ENCODE data around the gene PAIP2.
A peak's percentile ranks its signal among the peaks of the same experiment; 100 is the strongest.

PAIP2 gene

GRCh38 chr5:139388198-139388821 is 46.7 kb downstream of the PAIP2 start:
- H3K27me3 ChIP-seq (ENCODE audit: insufficient read depth, low read length), result no peaks in the 10 kb centered on the region
- peaks cover 86% of the 10 kb centered on the region for H3K4me1 ChIP-seq (ENCODE audit: insufficient read depth, low read length, severe bottlenecking)
- H4K20me1 ChIP-seq (ENCODE audit: insufficient read depth, low read length), result no peaks in the 10 kb centered on the region
- H3K9me2 ChIP-seq (ENCODE audit: low read depth, low read length), result no peaks in the 10 kb centered on the region
- peaks cover 34% of the 10 kb centered on the region for H3K36me3 ChIP-seq (ENCODE audit: insufficient read depth, low read length)
- no peaks in the 10 kb centered on the region; the same call in 1 of the 2 replicates for H3K79me2 ChIP-seq (ENCODE audit: insufficient read depth, low read length)
- peak overlapping the region; percentile 97 for H3K9ac ChIP-seq (ENCODE audit: low read length)
- no peaks in the 10 kb centered on the region; the same call in 1 of the 2 replicates for H3F3A ChIP-seq (ENCODE audit: insufficient read depth, low read length)
- H3K9me3 ChIP-seq (ENCODE audit: low read length), result no peaks in the 10 kb centered on the region
- peak overlapping the region; percentile 90 for H3K4me3 ChIP-seq (ENCODE audit: low read depth, low read length, poor library complexity, severe bottlenecking)
- TF ChIP-seq EZH2 (IDR thresholded peaks at IDR 0.05; ENCODE audit: borderline replicate concordance, low read length) (no peak), CTCF (IDR thresholded peaks at IDR 0.05; ENCODE audit: low read length) (no peak)
- H2AFZ ChIP-seq (ENCODE audit: low read length), result no peak overlapping the region
- H3K4me2 ChIP-seq (ENCODE audit: low read length), result peak overlapping the region; percentile 88
- H3K27ac ChIP-seq (ENCODE audit: low read depth, low read length, poor library complexity, severe bottlenecking), result peak overlapping the region; percentile 98

- no peaks in the 10 kb centered on the region for H3K9me2 ChIP-seq (ENCODE audit: low read depth, low read length)
These were observed 48.3 kb downstream of the PAIP2 start, which contains the start of gene MZB1 for GRCh38 chr5:139389701-139390638. Gene MZB1 (minus strand): TSS chr5:139389913. CDS start chr5:139389856, 57 bp downstream.

More at GRCh38 chr5:139389701-139390638, 48.3 kb downstream of the PAIP2 start, which contains the start of gene MZB1:
- Histone ChIP-seq H3K27me3 (ENCODE audit: insufficient read depth, low read length) (no peaks in the 10 kb centered on the region), H3K27ac (ENCODE audit: low read depth, low read length, poor library complexity, severe bottlenecking) (peak within 1 kb of the TSS; percentile 98), H2AFZ (ENCODE audit: low read length) (no peak within 1 kb of the TSS), H3K4me1 (ENCODE audit: insufficient read depth, low read length, severe bottlenecking) (peaks cover 86% of the 10 kb centered on the region), H3K36me3 (ENCODE audit: insufficient read depth, low read length) (peaks cover 34% of the 10 kb centered on the region), H3K4me2 (ENCODE audit: low read length) (peak within 1 kb of the TSS; percentile 88), H3F3A (ENCODE audit: insufficient read depth, low read length) (no peaks in the 10 kb centered on the region; the same call in 1 of the 2 replicates), H4K20me1 (ENCODE audit: insufficient read depth, low read length) (no peaks in the 10 kb centered on the region), H3K9ac (ENCODE audit: low read length) (peak within 1 kb of the TSS; percentile 97), H3K4me3 (ENCODE audit: low read depth, low read length, poor library complexity, severe bottlenecking) (peak within 1 kb of the TSS; percentile 90), H3K79me2 (ENCODE audit: insufficient read depth, low read length) (no peaks in the 10 kb centered on the region; the same call in 1 of the 2 replicates), H3K9me3 (ENCODE audit: low read length) (no peaks in the 10 kb centered on the region)
- TF ChIP-seq EZH2 (IDR thresholded peaks at IDR 0.05; ENCODE audit: borderline replicate concordance, low read length) (no peak), CTCF (IDR thresholded peaks at IDR 0.05; ENCODE audit: low read length) (no peak)
